HUES6 (cell line): ENCODE measurements around the gene P4HB.

Source experiments
- H3K27ac ChIP-seq: 2 replicates; pipeline ENCODE4 v1.7.0; 2013; ENCODE audit warnings: low read depth, mild to moderate bottlenecking, low read length, inconsistent platforms
- H3K27me3 ChIP-seq: 2 replicates; pipeline ENCODE4 v1.6.1; 2013; ENCODE audit warnings: low read length; ENCODE audit not compliant: control insufficient read depth, insufficient read depth
- H3K36me3 ChIP-seq: 2 replicates; pipeline ENCODE4 v1.6.1; 2013; ENCODE audit warnings: low read length; ENCODE audit not compliant: control insufficient read depth, insufficient read depth
- H3K4me1 ChIP-seq: 2 replicates; pipeline ENCODE4 v1.6.1; 2013; ENCODE audit warnings: low read length; ENCODE audit not compliant: control insufficient read depth, insufficient read depth
- H3K4me3 ChIP-seq: 2 replicates; pipeline ENCODE4 v1.5.1; 2013; ENCODE audit warnings: low read depth, low read length
- H3K9ac ChIP-seq: one replicate; pipeline ENCODE4 v1.6.1; 2013; ENCODE audit warnings: mild to moderate bottlenecking, low read length
- H3K9me3 ChIP-seq: 2 replicates; pipeline ENCODE4 v1.6.1; 2013; ENCODE audit warnings: low read depth, low read length; ENCODE audit not compliant: control insufficient read depth, insufficient read depth

Gene P4HB

DNA sequence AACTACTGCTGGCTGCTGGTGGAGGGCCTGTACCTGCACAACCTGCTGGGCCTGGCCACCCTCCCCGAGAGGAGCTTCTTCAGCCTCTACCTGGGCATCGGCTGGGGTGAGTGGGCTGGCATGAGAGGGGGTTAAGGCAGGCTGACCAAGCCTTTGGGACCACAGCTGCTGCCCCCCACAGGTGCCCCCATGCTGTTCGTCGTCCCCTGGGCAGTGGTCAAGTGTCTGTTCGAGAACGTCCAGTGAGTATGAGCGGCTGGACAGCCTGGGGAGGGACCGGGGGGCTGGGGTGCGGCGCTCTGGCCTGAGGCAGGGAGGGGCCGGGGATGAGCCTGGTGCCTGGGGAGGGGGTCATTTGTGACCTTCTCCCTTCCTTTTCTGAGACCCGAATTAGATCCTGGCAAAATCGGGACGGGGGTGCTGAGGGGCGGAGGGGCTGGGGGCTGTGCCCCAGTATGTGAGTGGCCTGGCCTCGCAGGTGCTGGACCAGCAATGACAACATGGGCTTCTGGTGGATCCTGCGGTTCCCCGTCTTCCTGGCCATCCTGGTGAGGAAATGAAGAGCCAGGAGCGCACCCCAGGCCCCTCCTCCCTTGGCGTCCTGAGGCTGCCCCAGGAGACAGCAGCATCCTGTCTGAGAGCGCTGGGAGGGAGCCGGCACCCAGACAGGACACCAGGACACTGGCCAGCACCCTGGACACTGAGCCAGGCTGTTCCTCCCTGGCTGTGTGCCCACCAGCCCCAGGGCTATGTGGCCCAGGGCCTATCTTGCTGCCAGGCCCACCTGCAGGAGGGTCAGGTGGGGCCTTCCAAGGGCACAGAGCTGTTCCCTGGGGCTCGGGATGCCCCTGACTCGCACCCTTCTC lies 48.4 kb downstream of the P4HB start:
- Histone ChIP-seq H3K4me1 (0 out of 2 replicates have a peak, but pooled peaks cover 5% of the 10 kb centered on the region), H3K9ac (no peak overlapping the region), H3K27me3 (peaks cover 26% of the 10 kb centered on the region), H3K36me3 (no peaks in the 10 kb centered on the region), H3K9me3 (no peaks in the 10 kb centered on the region), H3K4me3 (no peak overlapping the region), H3K27ac (no peak overlapping the region)

DNA sequence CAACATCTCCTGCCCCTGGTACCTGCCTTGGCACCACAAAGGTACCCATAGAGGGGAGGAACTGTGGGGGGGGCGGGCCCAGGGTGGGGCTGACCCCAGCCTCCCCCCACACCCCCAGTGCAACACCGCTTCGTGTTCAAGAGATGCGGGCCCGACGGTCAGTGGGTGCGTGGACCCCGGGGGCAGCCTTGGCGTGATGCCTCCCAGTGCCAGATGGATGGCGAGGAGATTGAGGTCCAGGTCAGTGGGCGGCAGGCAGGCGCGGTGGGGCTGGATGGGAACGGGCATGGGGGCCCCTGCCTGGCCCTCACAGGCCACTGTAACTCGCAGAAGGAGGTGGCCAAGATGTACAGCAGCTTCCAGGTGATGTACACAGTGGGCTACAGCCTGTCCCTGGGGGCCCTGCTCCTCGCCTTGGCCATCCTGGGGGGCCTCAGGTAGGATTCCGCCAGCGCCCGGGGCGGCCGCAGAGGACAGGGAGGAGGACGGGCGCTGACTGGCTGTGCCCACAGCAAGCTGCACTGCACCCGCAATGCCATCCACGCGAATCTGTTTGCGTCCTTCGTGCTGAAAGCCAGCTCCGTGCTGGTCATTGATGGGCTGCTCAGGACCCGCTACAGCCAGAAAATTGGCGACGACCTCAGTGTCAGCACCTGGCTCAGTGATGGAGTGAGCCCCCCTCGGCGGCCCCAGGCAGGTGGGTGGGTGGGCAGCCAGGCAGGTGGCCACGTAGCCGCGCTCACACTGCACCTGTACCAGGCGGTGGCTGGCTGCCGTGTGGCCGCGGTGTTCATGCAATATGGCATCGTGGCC lies 49.2 kb downstream of the P4HB start:
- Histone ChIP-seq H3K27ac (no peak overlapping the region), H3K9ac (no peak overlapping the region), H3K4me1 (0 out of 2 replicates have a peak, but pooled peaks cover 5% of the 10 kb centered on the region), H3K27me3 (peaks cover 34% of the 10 kb centered on the region), H3K4me3 (no peak overlapping the region), H3K36me3 (no peaks in the 10 kb centered on the region), H3K9me3 (no peaks in the 10 kb centered on the region)

DNA sequence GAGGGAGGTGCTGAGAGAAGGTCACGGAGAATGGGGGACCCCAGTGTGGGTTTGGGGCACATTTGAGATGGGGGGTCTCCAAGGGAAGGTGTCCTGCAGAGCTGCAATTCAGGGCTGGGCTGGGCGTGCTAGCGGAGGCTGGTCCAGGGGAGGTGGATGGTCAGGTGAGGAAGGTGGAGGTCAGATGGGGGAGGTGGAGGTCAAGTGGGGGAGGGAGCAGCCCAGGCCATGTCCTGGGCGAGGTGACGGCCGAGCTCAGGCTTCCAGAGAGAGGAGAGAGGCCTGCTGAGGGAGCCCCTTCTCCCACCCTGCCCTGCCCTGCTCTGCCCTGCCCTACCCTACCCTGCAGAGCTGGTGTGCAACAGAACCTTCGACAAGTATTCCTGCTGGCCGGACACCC lies 49.9 kb downstream of the P4HB start:
- Histone ChIP-seq H3K36me3 (no peaks in the 10 kb centered on the region), H3K9me3 (no peaks in the 10 kb centered on the region), H3K4me1 (0 out of 2 replicates have a peak, but pooled peaks cover 4% of the 10 kb centered on the region), H3K27me3 (peaks cover 41% of the 10 kb centered on the region), H3K9ac (no peak overlapping the region), H3K4me3 (no peak overlapping the region), H3K27ac (no peak overlapping the region)

DNA sequence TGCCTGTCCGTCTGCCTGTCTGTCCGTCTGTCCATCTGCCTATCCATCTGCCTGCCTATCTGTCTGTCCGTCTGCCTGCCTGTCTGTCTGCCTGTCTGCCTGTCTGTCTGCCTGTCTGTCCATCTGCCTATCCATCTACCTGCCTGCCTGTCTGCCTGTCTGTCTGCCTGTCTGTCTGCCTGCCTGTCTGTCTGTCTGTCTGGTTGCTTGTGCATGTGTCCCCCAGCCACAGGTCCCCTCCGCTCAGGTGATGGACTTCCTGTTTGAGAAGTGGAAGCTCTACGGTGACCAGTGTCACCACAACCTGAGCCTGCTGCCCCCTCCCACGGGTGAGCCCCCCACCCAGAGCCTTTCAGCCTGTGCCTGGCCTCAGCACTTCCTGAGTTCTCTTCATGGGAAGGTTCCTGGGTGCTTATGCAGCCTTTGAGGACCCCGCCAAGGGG lies 50.8 kb downstream of the P4HB start:
- no peaks in the 10 kb centered on the region for H3K4me1 ChIP-seq
- H3K9ac ChIP-seq, result no peak overlapping the region
- no peak overlapping the region for H3K4me3 ChIP-seq
- no peaks in the 10 kb centered on the region for H3K9me3 ChIP-seq
- no peaks in the 10 kb centered on the region for H3K36me3 ChIP-seq
- no peak overlapping the region for H3K27ac ChIP-seq
- H3K27me3 ChIP-seq, result peaks cover 49% of the 10 kb centered on the region

DNA sequence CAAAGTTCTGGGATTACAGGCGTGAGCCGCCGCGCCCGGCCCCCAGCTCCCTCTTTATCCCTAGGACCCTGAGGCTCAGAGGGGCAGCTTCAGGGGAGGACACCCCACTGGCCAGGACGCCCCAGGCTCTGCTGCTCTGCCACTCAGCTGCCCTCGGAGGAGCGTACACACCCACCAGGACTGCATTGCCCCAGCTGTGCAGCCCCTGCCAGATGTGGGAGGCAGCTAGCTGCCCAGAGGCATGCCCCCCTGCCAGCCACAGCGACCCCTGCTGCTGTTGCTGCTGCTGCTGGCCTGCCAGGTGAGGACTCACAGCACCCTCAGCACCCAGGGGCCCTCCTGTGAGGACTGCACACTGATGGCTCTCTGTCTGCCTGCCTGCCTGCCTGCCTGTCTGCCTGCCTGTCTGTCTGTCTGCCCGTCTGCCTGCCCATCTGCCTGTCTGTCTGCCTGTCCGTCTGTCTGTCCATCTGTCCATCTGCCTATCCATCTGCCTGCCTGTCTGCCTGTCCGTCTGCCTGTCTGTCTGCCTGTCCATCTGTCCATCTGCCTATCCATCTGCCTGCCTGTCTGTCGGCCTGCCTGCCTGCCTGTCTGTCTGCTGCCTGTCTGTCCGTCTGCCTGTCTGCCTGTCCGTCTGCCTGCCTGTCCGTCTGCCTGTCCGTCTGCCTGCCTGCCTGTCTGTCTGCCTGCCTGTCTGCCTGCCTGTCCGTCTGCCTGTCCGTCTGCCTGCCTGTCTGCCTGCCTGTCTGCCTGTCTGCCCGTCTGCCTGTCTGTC lies 51.4 kb downstream of the P4HB start:
- H3K27ac ChIP-seq, result no peak overlapping the region
- H3K9ac ChIP-seq, result no peak overlapping the region
- H3K4me1 ChIP-seq, result no peaks in the 10 kb centered on the region
- H3K27me3 ChIP-seq, result peaks cover 55% of the 10 kb centered on the region
- H3K36me3 ChIP-seq, result no peaks in the 10 kb centered on the region
- H3K4me3 ChIP-seq, result no peak overlapping the region
- H3K9me3 ChIP-seq, result no peaks in the 10 kb centered on the region

DNA sequence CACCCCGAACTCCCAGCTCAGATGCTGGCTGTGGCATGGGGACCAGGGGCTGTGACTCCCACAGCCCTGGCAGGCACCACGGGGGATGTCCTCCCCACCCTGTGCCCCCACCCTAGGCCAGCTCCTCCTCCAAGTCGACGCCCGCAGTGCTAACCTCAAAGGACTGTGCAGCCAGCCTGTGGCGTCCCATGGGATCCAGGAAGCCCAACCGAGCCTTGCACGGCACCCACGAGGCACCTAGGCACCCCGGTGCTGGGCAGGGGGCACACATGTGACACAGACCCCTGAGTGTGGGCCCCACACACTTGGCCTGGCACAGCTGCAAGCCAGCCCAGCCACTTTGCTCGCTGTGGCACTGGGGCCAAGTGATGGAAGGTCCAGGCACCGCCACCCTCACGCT lies 52.5 kb downstream of the P4HB start:
- no peak overlapping the region for H3K9ac ChIP-seq
- no peaks in the 10 kb centered on the region for H3K9me3 ChIP-seq
- H3K4me3 ChIP-seq, result no peak overlapping the region
- no peaks in the 10 kb centered on the region for H3K36me3 ChIP-seq
- no peaks in the 10 kb centered on the region for H3K4me1 ChIP-seq
- peaks cover 66% of the 10 kb centered on the region for H3K27me3 ChIP-seq
- H3K27ac ChIP-seq, result no peak overlapping the region

DNA sequence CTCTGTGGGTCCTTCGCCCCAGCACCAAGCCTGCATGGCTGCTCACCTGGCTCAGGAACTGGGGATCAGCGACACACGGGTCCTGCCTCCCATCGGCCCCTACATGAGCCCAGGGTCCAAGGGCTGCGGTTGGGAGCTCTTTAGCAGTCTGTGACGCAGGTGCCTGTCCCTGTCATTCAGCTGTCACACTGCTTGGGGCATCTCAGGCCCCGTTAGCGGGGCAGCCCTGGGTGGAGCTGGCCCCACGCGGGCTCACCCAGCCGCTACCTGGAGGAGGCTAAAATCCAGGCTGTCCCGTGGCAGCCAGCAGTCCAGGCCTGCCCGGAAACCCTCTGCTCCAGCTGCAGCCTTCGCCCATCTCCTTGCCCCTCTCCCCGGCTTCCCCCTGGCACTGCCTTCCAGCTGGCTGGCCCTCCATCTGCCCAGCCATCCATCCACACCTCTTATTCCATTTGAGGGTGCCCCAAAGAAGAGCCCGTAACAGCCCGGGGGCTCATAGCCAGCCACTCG lies 53.1 kb downstream of the P4HB start:
- no peak overlapping the region for H3K4me3 ChIP-seq
- H3K27ac ChIP-seq, result no peak overlapping the region
- H3K4me1 ChIP-seq, result no peaks in the 10 kb centered on the region
- peaks cover 72% of the 10 kb centered on the region for H3K27me3 ChIP-seq
- H3K9ac ChIP-seq, result no peak overlapping the region
- no peaks in the 10 kb centered on the region for H3K9me3 ChIP-seq
- no peaks in the 10 kb centered on the region for H3K36me3 ChIP-seq

DNA sequence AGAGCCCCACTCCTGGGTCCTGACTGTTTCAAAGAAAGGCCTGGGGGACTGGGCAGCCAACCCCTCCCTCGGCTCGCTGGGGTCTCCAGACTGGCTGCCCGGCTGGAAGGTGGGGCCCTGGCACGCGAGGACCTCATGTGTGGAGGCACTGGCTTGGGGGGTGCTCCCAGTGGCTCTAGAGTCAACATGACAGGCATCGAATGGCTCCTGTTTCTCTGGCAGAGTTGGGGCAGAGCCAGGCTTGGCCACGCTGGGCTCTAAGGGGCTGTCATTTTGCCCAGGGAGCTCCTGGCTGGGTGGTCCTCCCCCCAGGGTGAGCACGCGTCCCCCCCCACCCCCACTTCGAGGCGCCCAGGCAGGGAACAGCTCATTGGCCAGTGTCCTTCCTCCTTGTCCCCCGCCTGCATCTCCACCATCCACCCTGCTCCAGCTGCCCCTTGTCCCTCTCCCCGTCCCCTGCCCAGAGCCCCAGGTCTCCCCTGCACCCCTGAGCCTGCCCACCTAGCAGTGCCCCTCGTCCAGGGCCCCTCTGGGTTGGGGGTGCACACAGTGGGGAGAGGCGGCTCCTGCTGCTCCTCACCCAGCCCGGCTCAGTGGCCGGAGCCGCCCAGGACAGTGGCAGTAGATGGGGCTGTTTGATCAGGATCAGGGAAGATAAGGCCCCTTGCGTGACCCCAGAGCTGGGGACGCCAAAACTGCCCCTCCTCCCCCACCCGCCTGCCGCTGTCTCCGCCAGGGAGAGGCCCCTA lies 53.7 kb downstream of the P4HB start:
- Histone ChIP-seq H3K9me3 (no peaks in the 10 kb centered on the region), H3K36me3 (no peaks in the 10 kb centered on the region), H3K27ac (no peak overlapping the region), H3K27me3 (peaks cover 78% of the 10 kb centered on the region), H3K9ac (no peak overlapping the region), H3K4me1 (no peaks in the 10 kb centered on the region), H3K4me3 (no peak overlapping the region)

DNA sequence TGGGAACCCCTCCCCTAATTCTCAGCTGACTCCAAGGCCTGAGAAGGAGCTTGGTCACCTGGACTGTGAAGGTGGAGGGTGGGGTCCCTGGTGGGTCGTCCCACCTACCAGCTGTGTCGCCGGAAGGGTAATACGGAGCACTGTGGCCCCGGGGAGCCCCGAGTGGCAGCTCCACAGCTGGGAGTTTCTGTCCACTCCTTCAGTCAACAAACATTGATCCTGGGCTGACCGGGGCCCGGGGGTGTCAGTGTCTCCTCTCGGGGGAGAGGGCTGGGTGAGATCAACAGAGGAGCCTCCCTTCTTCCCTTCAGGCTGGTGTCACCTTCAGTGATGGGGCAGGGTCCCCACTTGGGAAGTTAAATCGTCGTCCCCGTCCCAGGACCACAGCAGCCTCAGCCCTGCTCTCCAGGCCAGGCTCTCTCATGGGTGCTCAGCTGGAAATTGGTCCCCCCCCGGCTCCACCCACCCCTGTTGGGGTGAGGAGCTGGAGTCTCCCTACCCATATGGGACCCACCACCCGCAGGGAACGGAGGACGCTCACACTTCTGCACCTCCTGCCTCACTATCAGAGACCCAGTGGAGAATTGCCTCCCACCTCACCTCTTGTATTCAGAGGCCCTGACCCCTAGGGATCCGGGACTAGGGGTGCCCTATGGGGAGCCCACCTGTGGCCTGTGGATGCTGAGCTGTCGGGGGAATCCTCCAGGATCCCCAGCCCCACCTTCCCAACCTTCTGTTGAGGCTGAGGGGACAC lies 54.5 kb downstream of the P4HB start:
- Histone ChIP-seq H3K36me3 (no peaks in the 10 kb centered on the region), H3K27ac (no peak overlapping the region), H3K4me1 (no peaks in the 10 kb centered on the region), H3K9me3 (peaks cover 3% of the 10 kb centered on the region; the same call in 1 of the 2 replicates), H3K27me3 (peaks cover 86% of the 10 kb centered on the region), H3K9ac (no peak overlapping the region), H3K4me3 (no peak overlapping the region)
